HG02571 (cell line): Measurements from ENCODE around the gene OCA2.
"Not testable (repeated sequence)": the region's sequence is repeated elsewhere in the genome, so short reads cannot be mapped to it uniquely, and the experiment has no call there.

Experiments used
- ATAC-seq: cut with Tn5 transposase; IDR thresholded peaks from one replicate; pipeline ENCODE4 v1.9.1; 2021; ENCODE audit warnings: mild to moderate bottlenecking, moderate library complexity; ENCODE audit not compliant: unreplicated experiment

The OCA2 gene

GRCh38 chr15:28026221-28026620 lies 72.9 kb downstream of the OCA2 start:
- no peak for ATAC-seq

- ATAC-seq, result no peak
Observed at GRCh38 chr15:28025413-28025812, 73.7 kb downstream of the OCA2 start.

DNA sequence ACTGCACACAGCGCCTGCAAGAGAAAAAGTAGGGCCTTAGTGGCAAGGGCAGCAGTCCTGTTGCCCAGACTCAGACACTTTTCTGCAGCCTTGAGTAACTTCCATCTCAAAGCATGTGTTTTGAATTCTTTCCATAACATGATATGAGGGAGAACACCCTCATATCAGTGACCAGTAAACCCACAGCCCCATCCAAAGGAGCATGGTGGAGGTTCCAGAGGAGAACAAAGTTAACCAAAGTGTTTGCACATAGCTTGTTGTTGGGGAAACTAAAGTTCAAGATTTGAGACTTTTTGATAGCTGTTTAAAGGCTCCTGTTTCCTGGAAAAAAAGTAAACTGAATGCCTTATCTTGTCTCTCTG lies 74.2 kb downstream of the OCA2 start:
- no peak for ATAC-seq

DNA sequence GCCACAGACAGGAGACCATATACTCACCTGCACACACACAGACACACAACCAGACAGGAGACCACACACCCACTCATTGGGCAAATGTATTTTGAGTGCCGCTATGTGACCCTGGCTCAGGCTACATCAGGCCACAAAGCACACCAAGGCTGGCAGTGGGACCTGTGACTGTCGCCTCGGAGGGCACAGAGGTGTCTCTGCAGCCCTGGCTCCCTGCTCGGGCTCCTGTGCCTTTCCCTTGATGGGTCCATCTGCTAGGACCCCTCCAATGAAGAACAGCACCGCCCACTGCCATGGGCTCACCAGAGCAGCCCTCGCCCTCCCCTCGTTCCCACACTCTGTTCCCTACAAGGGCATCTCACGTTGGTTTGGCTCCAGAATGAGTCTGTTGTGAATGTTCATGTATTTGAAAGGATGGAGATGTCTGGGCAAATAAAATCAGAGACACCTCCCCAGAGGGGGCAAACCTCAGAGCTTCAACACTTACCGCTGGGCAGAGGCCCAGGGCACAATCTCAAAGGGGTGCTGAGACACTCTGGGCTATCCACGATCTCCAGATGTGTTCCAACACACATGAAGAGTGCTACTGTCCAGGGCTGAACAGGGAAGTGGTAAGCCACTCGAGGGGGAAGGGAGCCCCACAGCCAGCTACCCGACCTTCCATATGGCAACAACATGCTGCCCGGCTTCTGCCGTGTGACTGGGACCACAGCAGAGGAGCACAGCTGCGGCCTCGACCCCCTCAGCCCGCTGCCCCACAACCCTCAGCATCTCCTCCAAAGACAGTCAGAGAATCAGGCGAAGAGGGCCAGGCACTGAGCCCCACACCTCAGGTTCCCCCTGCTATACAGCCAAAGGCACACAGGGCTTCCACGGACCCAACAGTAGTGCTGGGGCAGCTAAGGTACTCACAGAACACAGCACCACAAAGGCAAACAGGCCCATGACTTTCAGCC lies 74.9 kb downstream of the OCA2 start:
- no peak for ATAC-seq

DNA sequence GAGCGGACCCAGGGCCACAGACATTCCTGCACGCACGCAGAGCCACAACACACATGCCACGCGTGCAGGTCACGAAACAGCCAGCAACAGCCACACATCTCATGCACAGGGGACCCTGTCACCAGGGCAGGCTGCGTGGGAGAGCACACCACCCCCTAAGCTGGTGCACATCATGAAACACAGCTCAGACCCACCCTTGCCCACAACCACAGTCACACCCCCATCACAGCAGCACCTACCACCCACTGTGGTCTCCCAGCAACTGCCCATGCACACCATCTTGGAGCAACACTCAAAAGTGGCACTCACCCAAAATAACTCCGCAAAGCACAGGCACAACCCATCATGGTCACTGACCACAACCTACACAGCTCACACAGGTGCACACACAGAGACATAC lies 75.7 kb downstream of the OCA2 start:
- ATAC-seq, result no peak

DNA sequence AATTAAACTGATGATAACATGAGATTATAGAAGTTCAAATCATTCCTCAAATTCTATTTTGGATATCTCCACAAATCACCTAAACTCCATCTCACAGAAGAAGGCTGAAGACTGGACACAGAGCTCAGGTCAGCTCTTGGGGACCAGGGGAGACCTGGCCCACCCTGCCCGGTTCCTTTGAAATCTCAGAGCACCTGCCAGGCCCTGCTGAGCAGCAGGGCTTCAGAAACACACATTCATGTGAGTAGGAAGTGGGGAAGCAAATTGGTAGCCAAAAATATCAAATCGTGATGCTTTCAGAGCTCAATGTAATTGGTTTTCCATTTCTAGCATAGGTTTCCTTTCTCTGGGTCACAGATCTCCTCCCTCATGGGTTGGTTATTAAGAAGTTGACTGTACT lies 76.2 kb downstream of the OCA2 start:
- ATAC-seq, result no peak

DNA sequence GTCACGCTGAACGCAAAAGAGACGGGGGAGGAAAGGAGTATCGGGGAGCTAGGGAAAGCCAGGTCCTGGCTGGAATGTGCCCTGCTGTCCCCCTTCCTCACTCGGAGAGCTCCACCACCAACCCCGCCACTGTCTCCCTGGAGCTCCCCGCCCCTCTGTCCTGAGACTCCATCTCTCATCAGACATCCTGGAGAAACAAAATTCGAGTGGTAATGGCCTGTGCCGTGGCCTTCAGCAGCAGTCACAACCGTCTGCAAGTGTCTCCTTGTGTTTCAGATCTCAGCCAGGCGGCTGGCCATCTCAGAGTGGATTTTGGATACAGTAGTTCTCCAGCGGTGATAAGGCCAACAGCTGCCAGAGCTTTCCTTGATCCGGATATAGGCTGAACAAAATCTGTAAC lies 76.9 kb downstream of the OCA2 start:
- ATAC-seq, result no peak

GRCh38 chr15:28021281-28022039 lies 77.7 kb downstream of the OCA2 start:
- no peak for ATAC-seq

DNA sequence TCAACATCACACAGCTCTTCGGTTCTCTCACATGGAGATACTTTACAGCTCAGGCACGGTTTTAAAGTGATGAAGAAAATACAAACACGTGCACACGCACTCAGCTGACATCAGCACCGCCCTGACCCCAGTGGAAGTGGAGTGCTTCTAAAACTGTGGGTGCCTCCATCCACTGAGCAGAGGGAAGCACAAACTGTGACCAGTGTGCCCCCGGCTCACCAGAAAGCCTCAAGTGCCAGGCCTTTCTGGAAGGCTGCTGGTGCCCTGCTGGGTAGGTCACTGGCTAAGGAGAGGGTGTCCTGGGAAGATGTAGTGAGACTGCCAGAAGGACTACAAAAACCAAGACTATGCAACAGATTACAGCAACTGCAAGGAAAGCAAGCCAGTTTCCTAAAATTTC lies 78.5 kb downstream of the OCA2 start:
- ATAC-seq, result no peak

GRCh38 chr15:28019594-28020309 lies 79.4 kb downstream of the OCA2 start:
- ATAC-seq, result no peak

- ATAC-seq, result no peak
Observed at GRCh38 chr15:28018291-28019044, 80.6 kb downstream of the OCA2 start.

DNA sequence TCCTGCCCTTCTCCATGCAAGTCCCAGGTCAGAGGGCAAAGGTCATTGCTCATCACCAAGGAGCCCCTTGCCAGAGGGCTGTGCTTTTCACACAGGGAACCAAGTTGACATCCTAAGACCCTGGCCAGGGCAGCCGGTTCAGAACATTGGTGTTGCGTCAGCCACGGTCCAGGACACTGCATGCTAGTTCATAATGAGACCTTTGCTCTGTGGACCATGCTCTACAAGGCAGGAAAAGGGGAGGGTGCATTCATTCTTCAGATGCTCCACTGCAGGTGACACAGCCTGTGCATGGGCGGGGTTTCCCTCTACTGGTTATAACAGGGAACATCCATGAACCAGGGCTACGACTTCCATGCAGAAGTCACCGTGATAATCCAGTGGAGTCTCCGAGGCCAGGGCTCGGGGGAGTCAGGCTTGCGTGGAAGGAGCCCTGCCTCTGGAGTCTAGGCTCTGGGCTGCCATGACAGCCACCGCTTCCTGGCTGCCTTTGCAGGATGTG lies 81.6 kb downstream of the OCA2 start:
- no peak for ATAC-seq

- no peak for ATAC-seq
Observed at GRCh38 chr15:28015855-28016254, 83.3 kb downstream of the OCA2 start.

DNA sequence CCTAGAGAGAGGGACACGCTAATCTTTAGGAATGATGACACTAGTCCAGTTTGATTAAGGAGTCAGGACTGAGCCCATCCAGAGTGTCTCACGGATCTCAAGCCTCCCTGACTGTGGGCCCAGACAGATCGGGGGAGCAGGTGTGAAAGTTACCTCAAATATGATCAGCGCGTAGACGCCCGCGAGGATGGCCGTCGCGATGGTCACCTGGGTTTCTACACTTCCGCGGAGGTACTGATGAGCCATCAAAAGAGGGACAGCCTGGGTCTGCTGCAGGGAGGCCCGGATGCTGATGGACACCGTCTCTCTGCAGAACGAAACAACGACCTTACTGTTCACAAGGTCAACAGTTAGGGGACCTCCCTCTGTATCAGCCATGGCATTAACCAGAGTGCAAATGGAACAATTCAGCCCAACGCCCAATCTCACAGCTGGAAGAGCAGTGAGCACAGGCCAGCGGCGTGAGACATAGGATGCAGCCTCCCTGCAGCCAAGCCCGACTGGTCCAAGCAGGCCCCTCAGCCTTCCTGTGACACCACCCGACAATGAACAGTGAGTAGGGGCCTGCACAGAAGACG lies 84.4 kb downstream of the OCA2 start:
- ATAC-seq, result no peak

GRCh38 chr15:28013976-28014375 lies 85.1 kb downstream of the OCA2 start:
- ATAC-seq, result no peak

GRCh38 chr15:28013480-28013879 lies 85.6 kb downstream of the OCA2 start:
- ATAC-seq, result no peak

- no peak for ATAC-seq
Observed at GRCh38 chr15:28012231-28012630, 86.9 kb downstream of the OCA2 start.

GRCh38 chr15:28008175-28008574 lies 90.9 kb downstream of the OCA2 start:
- not testable (repeated sequence) for ATAC-seq

DNA sequence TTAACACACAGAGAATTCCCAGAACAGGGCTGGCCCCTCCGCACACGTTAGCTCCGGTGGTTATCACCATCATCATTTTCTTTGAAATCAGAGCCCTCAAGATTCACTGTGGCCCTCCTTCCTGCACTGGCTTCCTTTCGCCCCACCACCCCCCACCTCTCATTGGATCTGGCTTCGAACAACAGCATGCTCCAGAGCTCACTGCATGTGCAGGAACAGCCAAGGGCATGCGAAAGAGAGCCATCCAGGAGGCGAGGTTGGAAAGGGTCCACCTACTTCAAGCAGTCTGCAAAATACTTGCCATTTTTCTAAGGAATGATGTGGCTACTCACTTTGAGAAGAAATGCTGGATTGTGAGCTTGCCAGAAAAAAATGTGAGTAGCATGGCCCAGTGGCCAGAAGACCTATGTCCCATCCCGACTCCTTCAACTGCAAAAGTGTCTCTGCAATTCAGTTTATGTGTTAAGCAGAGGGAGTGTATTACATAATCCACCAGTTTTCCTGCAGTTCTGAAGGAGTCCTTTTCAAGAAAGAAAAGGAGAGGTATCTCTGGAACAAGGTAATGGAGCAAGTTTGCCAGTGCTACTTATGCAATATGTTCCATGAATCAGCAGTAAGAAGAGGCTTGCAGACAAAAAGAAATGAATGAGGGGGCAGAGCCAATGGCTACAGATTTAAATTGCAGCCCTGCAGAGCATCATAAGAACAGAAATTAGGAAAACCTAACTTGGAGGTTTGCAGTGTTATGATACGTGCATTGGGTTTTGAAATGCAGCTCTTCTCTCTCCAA lies 92.8 kb downstream of the OCA2 start:
- no peak for ATAC-seq
